Measurements from ENCODE around the gene CHCHD2.
A peak's percentile ranks its signal among the peaks of the same experiment; 100 is the strongest.
"Not testable (repeated sequence)": the region's sequence is repeated elsewhere in the genome, so short reads cannot be mapped to it uniquely, and the experiment has no call there.

Gene CHCHD2

DNA sequence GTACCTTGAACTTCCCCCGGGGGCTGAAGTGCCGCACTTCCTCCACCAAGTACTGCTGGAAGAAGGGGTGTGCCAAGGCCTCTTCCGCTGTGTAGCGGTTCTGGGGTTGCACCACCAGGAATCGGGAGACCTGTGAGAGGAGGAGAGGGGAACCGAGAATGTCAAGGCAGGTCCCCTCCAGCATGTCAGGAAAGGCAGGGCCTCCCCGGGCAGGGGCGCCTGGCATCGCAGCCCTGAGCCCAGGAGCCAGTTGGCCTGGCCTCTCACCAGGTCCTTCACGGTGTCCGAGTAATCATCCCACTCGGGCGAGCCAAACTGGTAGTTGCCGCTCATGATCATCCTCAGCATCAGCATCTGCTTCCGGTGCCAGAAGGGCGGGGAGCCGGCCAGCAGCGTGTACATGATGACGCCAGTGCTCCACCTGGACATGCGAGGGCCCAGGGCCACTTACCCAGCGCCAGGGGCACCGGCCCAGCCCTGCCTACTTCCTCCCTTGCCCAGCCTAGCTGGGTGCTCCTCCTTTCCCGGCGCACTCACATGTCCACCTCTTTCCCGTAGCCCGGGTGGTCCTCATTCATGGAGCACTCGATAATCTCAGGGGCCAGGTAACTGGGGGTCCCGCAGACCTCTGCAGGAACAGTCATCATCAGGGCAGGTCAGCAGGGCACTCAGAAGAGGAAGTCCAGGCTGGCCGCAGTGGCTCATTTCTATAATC lies 24.5 kb downstream of the CHCHD2 start:
- no peak overlapping the region for H3K4me3 ChIP-seq (ENCODE audit: control insufficient read depth, low read depth, low read length)
- TF ChIP-seq, protein P1, sequence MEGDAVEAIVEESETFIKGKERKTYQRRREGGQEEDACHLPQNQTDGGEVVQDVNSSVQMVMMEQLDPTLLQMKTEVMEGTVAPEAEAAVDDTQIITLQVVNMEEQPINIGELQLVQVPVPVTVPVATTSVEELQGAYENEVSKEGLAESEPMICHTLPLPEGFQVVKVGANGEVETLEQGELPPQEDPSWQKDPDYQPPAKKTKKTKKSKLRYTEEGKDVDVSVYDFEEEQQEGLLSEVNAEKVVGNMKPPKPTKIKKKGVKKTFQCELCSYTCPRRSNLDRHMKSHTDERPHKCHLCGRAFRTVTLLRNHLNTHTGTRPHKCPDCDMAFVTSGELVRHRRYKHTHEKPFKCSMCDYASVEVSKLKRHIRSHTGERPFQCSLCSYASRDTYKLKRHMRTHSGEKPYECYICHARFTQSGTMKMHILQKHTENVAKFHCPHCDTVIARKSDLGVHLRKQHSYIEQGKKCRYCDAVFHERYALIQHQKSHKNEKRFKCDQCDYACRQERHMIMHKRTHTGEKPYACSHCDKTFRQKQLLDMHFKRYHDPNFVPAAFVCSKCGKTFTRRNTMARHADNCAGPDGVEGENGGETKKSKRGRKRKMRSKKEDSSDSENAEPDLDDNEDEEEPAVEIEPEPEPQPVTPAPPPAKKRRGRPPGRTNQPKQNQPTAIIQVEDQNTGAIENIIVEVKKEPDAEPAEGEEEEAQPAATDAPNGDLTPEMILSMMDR (IDR thresholded peaks at IDR 0.05; ENCODE audit: control insufficient read depth, insufficient read depth, low read depth, low read length, missing control alignments), result no peak
- DNase-seq (ENCODE audit: low read depth), result no peak

DNA sequence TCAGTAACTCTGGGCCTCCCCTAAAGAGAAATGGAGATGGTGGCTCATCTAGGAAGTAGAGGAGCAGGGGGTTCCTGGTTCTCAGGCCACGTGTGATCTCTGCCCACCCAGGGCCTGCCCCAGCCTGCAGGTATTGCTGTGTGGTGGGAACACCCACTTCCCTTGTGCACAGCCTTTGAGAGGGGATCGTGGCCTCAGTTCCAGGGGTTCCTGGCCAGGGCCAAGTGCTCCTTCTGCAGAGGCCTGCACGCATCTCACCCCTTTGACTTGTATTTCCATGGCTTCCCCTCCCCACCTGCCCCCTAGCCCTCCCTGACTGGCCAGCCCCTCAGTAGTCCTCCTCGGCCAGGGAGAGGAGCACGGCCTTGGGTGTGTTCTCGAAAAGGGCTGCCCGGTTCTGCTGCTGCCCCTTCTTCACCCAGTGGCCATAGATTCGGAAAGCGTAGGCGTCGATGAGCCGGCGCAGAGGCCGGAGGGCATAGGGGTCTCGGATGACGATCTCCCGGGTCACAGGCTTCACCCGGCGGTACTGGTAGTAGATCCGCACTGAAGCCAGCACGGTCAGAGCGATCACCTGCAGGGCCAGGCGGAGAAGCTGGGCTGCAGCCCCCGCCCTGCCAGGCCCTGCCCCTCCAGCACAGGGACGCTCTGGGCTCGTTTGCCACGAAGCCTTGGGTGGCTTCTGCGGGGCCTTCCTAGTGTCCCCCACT lies 25.4 kb downstream of the CHCHD2 start:
- H3K4me3 ChIP-seq (ENCODE audit: control insufficient read depth, low read depth, low read length); DNase-seq (ENCODE audit: low read depth): not testable (repeated sequence)

DNA sequence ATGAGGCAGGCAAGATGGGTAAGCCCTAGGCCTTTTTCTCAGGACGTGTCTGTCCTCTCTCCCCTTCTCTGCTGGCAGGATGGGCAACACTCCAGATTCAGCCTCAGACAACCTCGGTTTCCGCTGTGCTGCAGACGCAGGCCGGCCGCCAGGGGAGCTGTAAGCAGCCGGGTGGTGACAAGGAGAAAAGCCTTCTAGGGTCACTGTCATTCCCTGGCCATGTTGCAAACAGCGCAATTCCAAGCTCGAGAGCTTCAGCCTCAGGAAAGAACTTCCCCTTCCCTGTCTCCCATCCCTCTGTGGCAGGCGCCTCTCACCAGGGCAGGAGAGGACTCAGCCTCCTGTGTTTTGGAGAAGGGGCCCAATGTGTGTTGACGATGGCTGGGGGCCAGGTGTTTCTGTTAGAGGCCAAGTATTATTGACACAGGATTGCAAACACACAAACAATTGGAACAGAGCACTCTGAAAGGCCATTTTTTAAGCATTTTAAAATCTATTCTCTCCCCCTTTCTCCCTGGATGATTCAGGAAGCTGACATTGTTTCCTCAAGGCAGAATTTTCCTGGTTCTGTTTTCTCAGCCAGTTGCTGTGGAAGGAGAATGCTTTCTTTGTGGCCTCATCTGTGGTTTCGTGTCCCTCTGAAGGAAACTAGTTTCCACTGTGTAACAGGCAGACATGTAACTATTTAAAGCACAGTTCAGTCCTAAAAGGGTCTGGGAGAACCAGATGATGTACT lies 26.7 kb downstream of the CHCHD2 start:
- H3K4me3 ChIP-seq (ENCODE audit: control insufficient read depth, low read depth, low read length), result no peak overlapping the region
- TF ChIP-seq, protein P1 (IDR thresholded peaks at IDR 0.05; ENCODE audit: control insufficient read depth, insufficient read depth, low read depth, low read length, missing control alignments), result peak; percentile 72
- no peak for DNase-seq (ENCODE audit: low read depth)

DNA sequence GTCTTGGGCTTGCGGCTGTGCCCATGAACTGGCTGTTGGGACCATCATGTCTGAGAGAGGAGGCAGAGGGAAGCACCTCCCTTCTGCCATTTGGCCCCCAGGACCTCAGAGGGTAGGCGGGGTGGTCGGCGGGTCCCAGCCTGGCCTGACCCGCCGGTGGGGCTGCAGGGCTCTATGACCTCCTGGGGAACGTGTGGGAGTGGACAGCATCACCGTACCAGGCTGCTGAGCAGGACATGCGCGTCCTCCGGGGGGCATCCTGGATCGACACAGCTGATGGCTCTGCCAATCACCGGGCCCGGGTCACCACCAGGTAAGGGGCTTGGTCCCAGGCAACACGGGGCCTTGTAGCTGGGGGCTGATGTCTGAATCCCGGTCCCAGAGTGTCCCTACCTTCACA lies 28.1 kb downstream of the CHCHD2 start:
- H3K4me3 ChIP-seq (ENCODE audit: control insufficient read depth, low read depth, low read length), result no peak overlapping the region
- TF ChIP-seq, protein P1 (IDR thresholded peaks at IDR 0.05; ENCODE audit: control insufficient read depth, insufficient read depth, low read depth, low read length, missing control alignments), result no peak
- no peak for DNase-seq (ENCODE audit: low read depth)

DNA sequence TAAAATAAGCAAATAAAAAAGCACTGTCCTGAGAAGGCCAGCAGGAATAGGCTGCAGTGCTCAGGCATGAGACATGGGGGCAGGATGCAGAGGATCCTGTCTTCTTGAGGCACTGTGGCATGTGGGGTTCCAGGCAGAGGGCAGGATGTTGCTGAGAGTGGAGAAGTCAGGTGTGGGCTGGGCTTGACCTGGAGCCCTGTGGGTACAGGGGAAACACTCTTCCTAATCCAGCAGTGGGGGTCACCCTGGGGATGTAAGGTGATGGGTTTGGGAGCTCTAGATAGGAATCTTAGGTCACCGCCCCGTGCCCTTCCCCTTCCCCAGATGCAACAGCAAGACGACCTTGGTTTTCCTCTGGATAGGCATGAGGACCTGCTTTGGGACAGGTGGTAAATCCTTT lies 28.6 kb downstream of the CHCHD2 start:
- H3K4me3 ChIP-seq (ENCODE audit: control insufficient read depth, low read depth, low read length), result no peak overlapping the region
- DNase-seq (ENCODE audit: low read depth), result no peak
- TF ChIP-seq, protein P1 (IDR thresholded peaks at IDR 0.05; ENCODE audit: control insufficient read depth, insufficient read depth, low read depth, low read length, missing control alignments), result no peak

DNA sequence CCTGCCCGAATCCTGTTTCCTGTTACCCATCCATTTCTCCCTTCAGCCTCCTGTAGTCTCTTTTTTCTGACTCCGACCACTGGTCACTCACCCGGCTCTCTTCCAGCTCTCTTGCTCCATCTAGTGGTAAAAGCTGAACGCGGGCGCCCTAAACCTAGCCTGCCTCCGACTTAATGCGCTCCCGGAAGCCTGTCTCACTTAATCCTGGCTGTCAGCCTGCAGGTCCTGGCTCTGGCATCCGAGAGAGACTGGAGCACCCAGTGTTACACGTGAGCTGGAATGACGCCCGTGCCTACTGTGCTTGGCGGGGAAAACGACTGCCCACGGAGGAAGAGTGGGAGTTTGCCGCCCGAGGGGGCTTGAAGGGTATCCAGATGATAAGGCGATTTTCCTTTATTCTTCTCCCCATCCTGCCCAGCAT lies 31.9 kb downstream of the CHCHD2 start:
- peak; percentile 40 for DNase-seq (ENCODE audit: low read depth)
- H3K4me3 ChIP-seq (ENCODE audit: control insufficient read depth, low read depth, low read length), result no peak overlapping the region
- TF ChIP-seq, protein P1 (IDR thresholded peaks at IDR 0.05; ENCODE audit: control insufficient read depth, insufficient read depth, low read depth, low read length, missing control alignments), result peak; percentile 93

DNA sequence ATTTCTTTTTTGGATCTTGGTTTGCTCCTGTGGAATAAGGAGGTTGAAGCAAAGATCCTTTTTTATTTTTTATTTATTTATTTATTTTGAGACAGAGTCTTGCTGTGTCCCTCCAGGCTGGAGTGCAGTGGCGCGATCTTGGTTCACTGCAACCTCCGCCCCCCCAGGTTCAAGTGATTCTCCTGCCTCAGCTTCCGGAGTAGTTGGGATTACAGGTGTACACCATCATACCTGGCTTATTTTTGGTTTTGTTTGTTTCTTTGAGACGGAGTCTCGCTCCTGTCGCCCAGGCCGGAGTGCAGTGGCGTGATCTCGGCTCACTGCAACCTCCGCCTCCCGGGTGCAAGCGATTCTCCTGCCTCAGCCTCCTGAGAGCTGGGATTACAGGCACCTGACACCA lies 39.9 kb downstream of the CHCHD2 start:
- DNase-seq (ENCODE audit: low read depth); H3K4me3 ChIP-seq (ENCODE audit: control insufficient read depth, low read depth, low read length): not testable (repeated sequence)

All from AG09309 (cell line).